Loucy (cell line): Measurements from ENCODE around the gene DMPK.
"Not testable (repeated sequence)": the region's sequence is repeated elsewhere in the genome, so short reads cannot be mapped to it uniquely, and the experiment has no call there.

Experiments used
- H2AFZ ChIP-seq: fragments of 200-600 bp; sonication (generic); 2 replicates; pipeline ENCODE4 v1.6.0; 2016; ENCODE audit warnings: antibody characterized with exemption, mild to moderate bottlenecking, low read length, moderate library complexity
- H3F3A ChIP-seq: fragments of 200-600 bp; 2 replicates; pipeline ENCODE4 v1.6.0; 2016; ENCODE audit warnings: antibody characterized with exemption, low read depth, mild to moderate bottlenecking
- H3K27me3 ChIP-seq: fragments of 200-600 bp; sonication (generic); 2 replicates; pipeline ENCODE4 v1.6.1; 2014; ENCODE audit warnings: low read length, mild to moderate bottlenecking; ENCODE audit not compliant: insufficient read depth, poor library complexity, severe bottlenecking
- H3K36me3 ChIP-seq: fragments of 200-600 bp; sonication (generic); 2 replicates; pipeline ENCODE4 v1.6.1; 2016; ENCODE audit warnings: low read length; ENCODE audit not compliant: insufficient read depth
- H3K4me1 ChIP-seq: fragments of 200-600 bp; sonication (generic); 2 replicates; pipeline ENCODE4 v1.5.1; 2014; ENCODE audit warnings: low read length, mild to moderate bottlenecking; ENCODE audit not compliant: insufficient read depth, poor library complexity, severe bottlenecking
- H3K4me2 ChIP-seq: fragments of 200-600 bp; sonication (generic); 2 replicates; pipeline ENCODE4 v1.6.0; 2014; ENCODE audit warnings: antibody characterized with exemption, low read length, low read depth, mild to moderate bottlenecking; ENCODE audit not compliant: poor library complexity, severe bottlenecking
- H3K4me3 ChIP-seq: fragments of 200-600 bp; sonication (generic); 2 replicates; pipeline ENCODE4 v1.5.1; 2014; ENCODE audit warnings: low read length, mild to moderate bottlenecking, mixed read lengths; ENCODE audit not compliant: poor library complexity, severe bottlenecking
- H3K79me2 ChIP-seq: fragments of 200-600 bp; sonication (generic); 2 replicates; pipeline ENCODE4 v1.6.1; 2014; ENCODE audit warnings: low read length; ENCODE audit not compliant: insufficient read depth
- H3K9ac ChIP-seq: fragments of 200-600 bp; sonication (generic); 2 replicates; pipeline ENCODE4 v1.6.0; 2014; ENCODE audit warnings: mild to moderate bottlenecking, low read depth, low read length, moderate library complexity; ENCODE audit not compliant: poor library complexity, severe bottlenecking
- H3K9me2 ChIP-seq: fragments of 200-600 bp; sonication (generic); replicated peaks from 2 replicates; pipeline ENCODE4 v1.6.1; 2016; ENCODE audit warnings: low read depth, low read length, mixed read lengths
- H3K9me3 ChIP-seq: fragments of 200-600 bp; sonication (generic); 2 replicates; pipeline ENCODE4 v1.6.1; 2014; ENCODE audit warnings: mild to moderate bottlenecking, antibody characterized with exemption, low read length, low read depth; ENCODE audit not compliant: insufficient read depth
- H4K20me1 ChIP-seq: fragments of 200-600 bp; sonication (generic); 2 replicates; pipeline ENCODE4 v1.6.0; 2014; ENCODE audit warnings: antibody characterized with exemption, low read length, mild to moderate bottlenecking; ENCODE audit not compliant: insufficient read depth, poor library complexity, severe bottlenecking
- CTCF ChIP-seq: fragments of 200-600 bp; sonication (generic); conservative IDR thresholded peaks from 2 replicates; pipeline ENCODE4 v1.5.1; 2014; ENCODE audit warnings: mild to moderate bottlenecking, antibody characterized with exemption, low read length
- EZH2phosphoT487 ChIP-seq: fragments of 200-600 bp; IDR thresholded peaks from 2 replicates; pipeline ENCODE4 v1.6.1; 2018; ENCODE audit warnings: antibody characterized with exemption, mild to moderate bottlenecking, moderate library complexity, borderline replicate concordance

Gene DMPK

GRCh38 chr19:45754323-45754722, 28.0 kb downstream of the DMPK start:
- no peaks in the 10 kb centered on the region for H3K27me3 ChIP-seq
- no peak overlapping the region; the same call in 1 of the 2 replicates for H2AFZ ChIP-seq
- H3K4me1 ChIP-seq, result no peaks in the 10 kb centered on the region
- no peaks in the 10 kb centered on the region for H3K36me3 ChIP-seq
- H3K4me3 ChIP-seq, result no peak overlapping the region
- H3K9ac ChIP-seq, result no peak overlapping the region
- no peaks in the 10 kb centered on the region for H3K79me2 ChIP-seq
- H4K20me1 ChIP-seq, result no peaks in the 10 kb centered on the region
- H3K4me2 ChIP-seq, result no peak overlapping the region
- no peak for TF ChIP-seq CTCF
- no peak for TF ChIP-seq EZH2phosphoT487
- no peaks in the 10 kb centered on the region for H3F3A ChIP-seq
- H3K9me2 ChIP-seq, result no peaks in the 10 kb centered on the region
- no peaks in the 10 kb centered on the region for H3K9me3 ChIP-seq

- Histone ChIP-seq H3K36me3 (no peaks in the 10 kb centered on the region), H3K79me2 (no peaks in the 10 kb centered on the region), H2AFZ (no peak overlapping the region), H3K27me3 (no peaks in the 10 kb centered on the region), H3K4me1 (no peaks in the 10 kb centered on the region), H3F3A (no peaks in the 10 kb centered on the region), H3K9me2 (no peaks in the 10 kb centered on the region), H3K4me2 (no peak overlapping the region), H3K4me3 (no peak overlapping the region), H3K9me3 (no peaks in the 10 kb centered on the region), H4K20me1 (no peaks in the 10 kb centered on the region), H3K9ac (no peak overlapping the region)
- no peak for TF ChIP-seq EZH2phosphoT487
- TF ChIP-seq CTCF, result no peak
Measured at GRCh38 chr19:45753548-45753947, 28.7 kb downstream of the DMPK start.

GRCh38 chr19:45752639-45753038, 29.7 kb downstream of the DMPK start:
- Histone ChIP-seq H3K36me3 (no peaks in the 10 kb centered on the region), H2AFZ (no peak overlapping the region), H3K4me1 (no peaks in the 10 kb centered on the region), H3K4me3 (no peak overlapping the region), H3K79me2 (no peaks in the 10 kb centered on the region), H3K9me3 (no peaks in the 10 kb centered on the region), H4K20me1 (no peaks in the 10 kb centered on the region), H3K9me2 (no peaks in the 10 kb centered on the region), H3K27me3 (no peaks in the 10 kb centered on the region), H3K4me2 (no peak overlapping the region), H3K9ac (no peak overlapping the region), H3F3A (no peaks in the 10 kb centered on the region)
- TF ChIP-seq EZH2phosphoT487 (no peak), CTCF (no peak)

GRCh38 chr19:45751483-45751882, 30.8 kb downstream of the DMPK start:
- not testable (repeated sequence) for H3K9ac ChIP-seq, H3K9me2 ChIP-seq, H3K4me2 ChIP-seq, H3K36me3 ChIP-seq, H3K27me3 ChIP-seq, H3K4me3 ChIP-seq, H3K9me3 ChIP-seq, H4K20me1 ChIP-seq, H2AFZ ChIP-seq, H3K4me1 ChIP-seq, H3F3A ChIP-seq, H3K79me2 ChIP-seq
